Measurements from ENCODE around the gene CACFD1. TPM values are rescaled to one million over a fixed set of nuclear protein-coding genes. Genes with fewer than 3 reads are reported as not detected.
A peak's percentile ranks its signal among the peaks of the same experiment; 100 is the strongest.

Gene CACFD1
- total and polyA plus RNA-seq, 2 of the 13 experiments (the other 11 are each of a cell fraction or from before 2014, with no cell fraction given): 13.8 to 14.6 TPM

DNA sequence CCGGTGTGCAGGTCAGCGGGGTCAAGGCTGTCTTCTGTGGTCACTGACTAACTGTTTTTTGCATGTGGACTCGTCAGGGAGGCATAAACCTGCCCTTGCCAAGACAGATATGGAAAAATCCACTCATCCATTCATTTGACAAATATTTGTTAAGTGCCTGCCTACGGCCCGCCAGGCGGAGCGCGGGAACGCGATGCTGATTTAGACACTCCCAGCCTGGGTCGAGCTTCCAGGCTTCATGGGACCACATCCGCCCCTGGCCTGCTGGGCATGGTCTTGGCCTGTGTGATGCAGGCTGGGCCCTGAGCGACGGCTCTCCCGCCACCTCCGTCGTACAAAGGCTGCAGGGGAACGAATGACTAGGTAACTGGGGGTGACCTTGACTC lies 46.9 kb downstream of the CACFD1 start (continued):
- TF ChIP-seq, protein P1, sequence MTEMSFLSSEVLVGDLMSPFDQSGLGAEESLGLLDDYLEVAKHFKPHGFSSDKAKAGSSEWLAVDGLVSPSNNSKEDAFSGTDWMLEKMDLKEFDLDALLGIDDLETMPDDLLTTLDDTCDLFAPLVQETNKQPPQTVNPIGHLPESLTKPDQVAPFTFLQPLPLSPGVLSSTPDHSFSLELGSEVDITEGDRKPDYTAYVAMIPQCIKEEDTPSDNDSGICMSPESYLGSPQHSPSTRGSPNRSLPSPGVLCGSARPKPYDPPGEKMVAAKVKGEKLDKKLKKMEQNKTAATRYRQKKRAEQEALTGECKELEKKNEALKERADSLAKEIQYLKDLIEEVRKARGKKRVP (CRISPR knock-in tag; IDR thresholded peaks at IDR 0.05): peak in 1 of 2 experiments; percentile 15; a peak in 1 of 4 replicates
- peak; percentile 79 for TF ChIP-seq ZNF446 (CRISPR knock-in tag; IDR thresholded peaks at IDR 0.05)
- TF ChIP-seq, protein P2, sequence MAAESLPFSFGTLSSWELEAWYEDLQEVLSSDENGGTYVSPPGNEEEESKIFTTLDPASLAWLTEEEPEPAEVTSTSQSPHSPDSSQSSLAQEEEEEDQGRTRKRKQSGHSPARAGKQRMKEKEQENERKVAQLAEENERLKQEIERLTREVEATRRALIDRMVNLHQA (CRISPR knock-in tag; IDR thresholded peaks at IDR 0.05): no peak
- TF ChIP-seq, protein P3, sequence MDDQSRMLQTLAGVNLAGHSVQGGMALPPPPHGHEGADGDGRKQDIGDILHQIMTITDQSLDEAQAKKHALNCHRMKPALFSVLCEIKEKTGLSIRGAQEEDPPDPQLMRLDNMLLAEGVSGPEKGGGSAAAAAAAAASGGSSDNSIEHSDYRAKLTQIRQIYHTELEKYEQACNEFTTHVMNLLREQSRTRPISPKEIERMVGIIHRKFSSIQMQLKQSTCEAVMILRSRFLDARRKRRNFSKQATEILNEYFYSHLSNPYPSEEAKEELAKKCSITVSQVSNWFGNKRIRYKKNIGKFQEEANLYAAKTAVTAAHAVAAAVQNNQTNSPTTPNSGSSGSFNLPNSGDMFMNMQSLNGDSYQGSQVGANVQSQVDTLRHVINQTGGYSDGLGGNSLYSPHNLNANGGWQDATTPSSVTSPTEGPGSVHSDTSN (CRISPR knock-in tag; IDR thresholded peaks at IDR 0.05; ENCODE audit: borderline replicate concordance): 0 out of 2 replicates have a peak, but pooled peaks have one; percentile 64
- peak; percentile 10; the same call in 1 of the 2 replicates for TF ChIP-seq ZNF230 (CRISPR knock-in tag; IDR thresholded peaks at IDR 0.05)
- TF ChIP-seq TCF7 (IDR thresholded peaks at IDR 0.05; ENCODE audit: low read depth): peak; percentile 7; the same call in 1 of the 2 replicates
- no peak; the same call in none of the 2 replicates for TF ChIP-seq RNF2 (conservative IDR thresholded peaks at IDR 0.05; ENCODE audit: low read depth)
- TF ChIP-seq ZNF543 (CRISPR knock-in tag; IDR thresholded peaks at IDR 0.05): peak; percentile 80; the same call in 1 of the 2 replicates
- no peak for TF ChIP-seq RFX1 (IDR thresholded peaks at IDR 0.05)
- TF ChIP-seq ARNT2 (CRISPR knock-in tag; IDR thresholded peaks at IDR 0.05; ENCODE audit: low read depth): peak; percentile 81
- no peak for TF ChIP-seq ZFP36L1 (CRISPR knock-in tag; IDR thresholded peaks at IDR 0.05)
- no peak for TF ChIP-seq SOX13 (IDR thresholded peaks at IDR 0.05)
- peak in 1 of 2 experiments; percentile 77; a peak in 2 of 4 replicates for TF ChIP-seq SOX13 (CRISPR knock-in tag; conservative IDR thresholded peaks at IDR 0.05 in 1 of 2, IDR thresholded peaks at IDR 0.05 in 1 of 2)
- TF ChIP-seq DPF2 (CRISPR knock-in tag; IDR thresholded peaks at IDR 0.05; ENCODE audit: borderline replicate concordance, low read depth): 0 out of 2 replicates have a peak, but pooled peaks have one; percentile 48
- TF ChIP-seq, protein P4, sequence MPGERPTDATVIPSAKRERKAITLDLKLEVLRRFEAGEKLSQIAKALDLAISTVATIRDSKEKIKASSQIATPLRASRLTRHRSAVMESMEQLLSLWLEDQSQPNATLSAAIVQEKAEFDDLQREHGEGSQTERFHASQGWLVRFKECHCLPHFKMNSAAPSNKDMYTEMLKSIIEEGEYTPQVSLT (CRISPR knock-in tag; IDR thresholded peaks at IDR 0.05; ENCODE audit: borderline replicate concordance, low read depth): no peak
- TF ChIP-seq, protein P5, sequence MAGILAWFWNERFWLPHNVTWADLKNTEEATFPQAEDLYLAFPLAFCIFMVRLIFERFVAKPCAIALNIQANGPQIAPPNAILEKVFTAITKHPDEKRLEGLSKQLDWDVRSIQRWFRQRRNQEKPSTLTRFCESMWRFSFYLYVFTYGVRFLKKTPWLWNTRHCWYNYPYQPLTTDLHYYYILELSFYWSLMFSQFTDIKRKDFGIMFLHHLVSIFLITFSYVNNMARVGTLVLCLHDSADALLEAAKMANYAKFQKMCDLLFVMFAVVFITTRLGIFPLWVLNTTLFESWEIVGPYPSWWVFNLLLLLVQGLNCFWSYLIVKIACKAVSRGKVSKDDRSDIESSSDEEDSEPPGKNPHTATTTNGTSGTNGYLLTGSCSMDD (CRISPR knock-in tag; IDR thresholded peaks at IDR 0.05): no peak
- TF ChIP-seq ZNF143 (CRISPR knock-in tag; IDR thresholded peaks at IDR 0.05): peak; percentile 74
- TF ChIP-seq, protein P6, sequence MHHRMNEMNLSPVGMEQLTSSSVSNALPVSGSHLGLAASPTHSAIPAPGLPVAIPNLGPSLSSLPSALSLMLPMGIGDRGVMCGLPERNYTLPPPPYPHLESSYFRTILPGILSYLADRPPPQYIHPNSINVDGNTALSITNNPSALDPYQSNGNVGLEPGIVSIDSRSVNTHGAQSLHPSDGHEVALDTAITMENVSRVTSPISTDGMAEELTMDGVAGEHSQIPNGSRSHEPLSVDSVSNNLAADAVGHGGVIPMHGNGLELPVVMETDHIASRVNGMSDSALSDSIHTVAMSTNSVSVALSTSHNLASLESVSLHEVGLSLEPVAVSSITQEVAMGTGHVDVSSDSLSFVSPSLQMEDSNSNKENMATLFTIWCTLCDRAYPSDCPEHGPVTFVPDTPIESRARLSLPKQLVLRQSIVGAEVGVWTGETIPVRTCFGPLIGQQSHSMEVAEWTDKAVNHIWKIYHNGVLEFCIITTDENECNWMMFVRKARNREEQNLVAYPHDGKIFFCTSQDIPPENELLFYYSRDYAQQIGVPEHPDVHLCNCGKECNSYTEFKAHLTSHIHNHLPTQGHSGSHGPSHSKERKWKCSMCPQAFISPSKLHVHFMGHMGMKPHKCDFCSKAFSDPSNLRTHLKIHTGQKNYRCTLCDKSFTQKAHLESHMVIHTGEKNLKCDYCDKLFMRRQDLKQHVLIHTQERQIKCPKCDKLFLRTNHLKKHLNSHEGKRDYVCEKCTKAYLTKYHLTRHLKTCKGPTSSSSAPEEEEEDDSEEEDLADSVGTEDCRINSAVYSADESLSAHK (CRISPR knock-in tag; IDR thresholded peaks at IDR 0.05; ENCODE audit: borderline replicate concordance): no peak

Measured in HepG2 (cell line).